COLO668 (cell line): ENCODE results near the gene BOLA3.
"Not testable (repeated sequence)": the region's sequence is repeated elsewhere in the genome, so short reads cannot be mapped to it uniquely, and the experiment has no call there.

Source experiments
- DNase-seq: peaks from one replicate; lab custom pipeline; 2025; ENCODE audit not compliant: unreplicated experiment; lab: John Stamatoyannopoulos, UW

BOLA3 gene

GRCh38 chr2:74149570-74150319, 2.0 kb upstream of the BOLA3 start:
- no peak for DNase-seq

GRCh38 chr2:74149247-74149525, 1.5 kb upstream of the BOLA3 start:
- no peak for DNase-seq

GRCh38 chr2:74148457-74149246, 940 bp upstream of the BOLA3 start:
- DNase-seq, result no peak

- DNase-seq, result no peak
Measured at GRCh38 chr2:74146929-74147726, 584 bp downstream of the BOLA3 start.

GRCh38 chr2:74142340-74142739, 5.4 kb downstream of the BOLA3 start:
- DNase-seq, result peak; percentile 9

- DNase-seq, result no peak
Measured at GRCh38 chr2:74138600-74139323, 8.9 kb downstream of the BOLA3 start.

GRCh38 chr2:74137651-74138599, 9.8 kb downstream of the BOLA3 start:
- no peak for DNase-seq

- no peak for DNase-seq
Measured at GRCh38 chr2:74131901-74132300, 15.8 kb downstream of the BOLA3 start.

GRCh38 chr2:74130211-74130995, 17.3 kb downstream of the BOLA3 start:
- DNase-seq, result no peak

- no peak for DNase-seq
Measured at GRCh38 chr2:74128206-74128605, 19.5 kb downstream of the BOLA3 start.

GRCh38 chr2:74123955-74124354, 23.8 kb downstream of the BOLA3 start:
- not testable (repeated sequence) for DNase-seq

- not testable (repeated sequence) for DNase-seq
Measured at GRCh38 chr2:74121846-74122245, 25.9 kb downstream of the BOLA3 start.

GRCh38 chr2:74119912-74120825, 27.5 kb downstream of the BOLA3 start:
- DNase-seq, result peak; percentile 89

- DNase-seq, result no peak
Measured at GRCh38 chr2:74119339-74119738, 28.4 kb downstream of the BOLA3 start.

GRCh38 chr2:74111380-74111779, 36.3 kb downstream of the BOLA3 start:
- no peak for DNase-seq

GRCh38 chr2:74110537-74110936, 37.2 kb downstream of the BOLA3 start:
- DNase-seq, result no peak

GRCh38 chr2:74109551-74109950, 38.2 kb downstream of the BOLA3 start:
- DNase-seq, result no peak

- no peak for DNase-seq
Measured at GRCh38 chr2:74107071-74107470, 40.6 kb downstream of the BOLA3 start.
